ENCODE measurements around the gene USP30.

- TF ChIP-seq GATA3 (IDR thresholded peaks at IDR 0.05; ENCODE audit: low read depth, low read length) (no peak), GATA2 (IDR thresholded peaks at IDR 0.05; ENCODE audit: low read depth, low read length) (no peak)
Measured at GRCh38 chr12:109109746-109110350, 57.5 kb downstream of the USP30 start.

All from SH-SY5Y (cell line).